ENCODE measurements around the gene EFCAB6. TPM values are rescaled to one million over a fixed set of nuclear protein-coding genes. Genes with fewer than 3 reads are reported as not detected.

The EFCAB6 gene
- total RNA-seq, 2 donors from 2014 or later, result 2.2 to 2.5 TPM

- H3K9me3 ChIP-seq, result peaks cover 4% of the 10 kb centered on the region
- DNase-seq (ENCODE audit: low spot score) (no peak), ATAC-seq (ENCODE audit: insufficient number of reproducible peaks, low FRiP score, low read depth) (no peak)
- no peaks in the 10 kb centered on the region for H3K4me1 ChIP-seq (ENCODE audit: control insufficient read depth in 1 of 2, low read depth in 2 of 2)
- H3K4me3 ChIP-seq, result no peak overlapping the region
- H3K36me3 ChIP-seq, result no peaks in the 10 kb centered on the region
- no peak overlapping the region for H3K27ac ChIP-seq
- no peak for TF ChIP-seq CTCF (IDR thresholded peaks at IDR 0.05)
- H3K27me3 ChIP-seq (replicated peaks; ENCODE audit: insufficient read depth), result no peaks in the 10 kb centered on the region
These were observed 195.5 kb downstream of the EFCAB6 start for GRCh38 chr22:43616645-43617044.

- ATAC-seq (ENCODE audit: insufficient number of reproducible peaks, low FRiP score, low read depth) (no peak), DNase-seq (ENCODE audit: low spot score) (no peak)
- H3K27ac ChIP-seq, result no peak overlapping the region
- no peak for TF ChIP-seq CTCF (IDR thresholded peaks at IDR 0.05)
- H3K4me1 ChIP-seq (ENCODE audit: control insufficient read depth in 1 of 2, low read depth in 2 of 2), result no peaks in the 10 kb centered on the region
- H3K27me3 ChIP-seq (replicated peaks; ENCODE audit: insufficient read depth), result no peaks in the 10 kb centered on the region
- no peak overlapping the region for H3K4me3 ChIP-seq
- H3K9me3 ChIP-seq, result no peaks in the 10 kb centered on the region
- H3K36me3 ChIP-seq, result no peaks in the 10 kb centered on the region
These were observed 211.8 kb downstream of the EFCAB6 start for GRCh38 chr22:43600265-43600664.

GRCh38 chr22:43592476-43592875, 219.6 kb downstream of the EFCAB6 start:
- no peaks in the 10 kb centered on the region for H3K27me3 ChIP-seq (replicated peaks; ENCODE audit: insufficient read depth)
- no peaks in the 10 kb centered on the region for H3K4me1 ChIP-seq (ENCODE audit: control insufficient read depth in 1 of 2, low read depth in 2 of 2)
- no peak for TF ChIP-seq CTCF (IDR thresholded peaks at IDR 0.05)
- H3K27ac ChIP-seq, result no peak overlapping the region
- no peaks in the 10 kb centered on the region for H3K9me3 ChIP-seq
- no peak for ATAC-seq (ENCODE audit: insufficient number of reproducible peaks, low FRiP score, low read depth)
- H3K4me3 ChIP-seq, result no peak overlapping the region
- no peak for DNase-seq (ENCODE audit: low spot score)
- H3K36me3 ChIP-seq, result no peaks in the 10 kb centered on the region

GRCh38 chr22:43591380-43591779, 220.7 kb downstream of the EFCAB6 start:
- no peak for TF ChIP-seq CTCF (IDR thresholded peaks at IDR 0.05)
- DNase-seq (ENCODE audit: low spot score), result no peak
- Histone ChIP-seq H3K4me3 (no peak overlapping the region), H3K36me3 (no peaks in the 10 kb centered on the region), H3K4me1 (ENCODE audit: control insufficient read depth in 1 of 2, low read depth in 2 of 2) (no peaks in the 10 kb centered on the region), H3K27me3 (replicated peaks; ENCODE audit: insufficient read depth) (no peaks in the 10 kb centered on the region), H3K9me3 (no peaks in the 10 kb centered on the region), H3K27ac (no peak overlapping the region)
- no peak for ATAC-seq (ENCODE audit: insufficient number of reproducible peaks, low FRiP score, low read depth)

- Histone ChIP-seq H3K27ac (no peak overlapping the region), H3K36me3 (no peaks in the 10 kb centered on the region), H3K4me3 (no peak overlapping the region), H3K27me3 (replicated peaks; ENCODE audit: insufficient read depth) (no peaks in the 10 kb centered on the region), H3K4me1 (ENCODE audit: control insufficient read depth in 1 of 2, low read depth in 2 of 2) (no peaks in the 10 kb centered on the region), H3K9me3 (no peaks in the 10 kb centered on the region)
- no peak for DNase-seq (ENCODE audit: low spot score)
- no peak for TF ChIP-seq CTCF (IDR thresholded peaks at IDR 0.05)
- no peak for ATAC-seq (ENCODE audit: insufficient number of reproducible peaks, low FRiP score, low read depth)
These were observed 224.5 kb downstream of the EFCAB6 start for GRCh38 chr22:43587574-43587973.
